Heart left ventricle (tissue), 13 donors: Measurements from ENCODE around the gene VPS37D.

Experiments used
- CTCF ChIP-seq, 12 donors: fragments of 200-600 bp; sonication (generic) in 4 of 12; IDR thresholded peaks; one replicate each; pipeline versions ENCODE4 v1.5.0 to v1.8.0; 2018 to 2022; ENCODE audit warnings: antibody characterized with exemption in 12 of 12, mild to moderate bottlenecking in 5 of 12
- POLR2A ChIP-seq, 2 donors: fragments of 450-650 bp; IDR thresholded peaks; one replicate each; pipeline ENCODE4 v1.6.1; 2017; ENCODE audit warnings: antibody characterized with exemption in 2 of 2, mild to moderate bottlenecking in 2 of 2, moderate library complexity in 2 of 2
- donor health status: ischemic (EF 13 %, LVEDD 7.1; RV severe dilation, severe dysfunction).
- donor health status: DM: no; HTN: yes; CAD: no.
- donor health status: DM: no; HTN: no; CAD: no.
- donor health status: ischemic (EF 25% LVEDD 6.9; RV normal size, moderate dysfunction).
- donor health status: ischemic (EF 25% LVEDD 5.7; RV mildly dilated, moderate dysfunction).
- donor health status: ischemic (EF 35%, LVEDD 5.7; RV mildly dilated, moderate dysfunction).
- donor health status: nonischemic (EF 11% LVEDD 7.7; RV severe dilation, severe dysfunction).
- donor health status: DM: yes; HTN: yes; CAD: no.
- donor health status: PGD.
- donor health status: ischemic (EF 29% LVEDD 5.4; RV normal size, mild dysfunction).
- donor health status: nonischemic (EF 23%, LVEDD 6.1; RV moderate dilation, normal function).

- TF ChIP-seq CTCF (IDR thresholded peaks at IDR 0.05) (no peak), POLR2A (IDR thresholded peaks at IDR 0.05) (no peak)
These were observed 24.8 kb upstream of the VPS37D start for GRCh38 chr7:73642834-73643233.
